Stimulated activated CD8-positive, alpha-beta memory T cell treated with anti-CD3 and anti-CD28 coated beads, Interleukin-4, amount 100 ng/mL, for 24 hours (primary cell): ENCODE data around the gene KLHL2.

Experiments used
- DNase-seq: peaks from one replicate; pipeline ENCODE4 v3.0.0-alpha.2; 2020; ENCODE audit warnings: low read depth

KLHL2 gene

DNA sequence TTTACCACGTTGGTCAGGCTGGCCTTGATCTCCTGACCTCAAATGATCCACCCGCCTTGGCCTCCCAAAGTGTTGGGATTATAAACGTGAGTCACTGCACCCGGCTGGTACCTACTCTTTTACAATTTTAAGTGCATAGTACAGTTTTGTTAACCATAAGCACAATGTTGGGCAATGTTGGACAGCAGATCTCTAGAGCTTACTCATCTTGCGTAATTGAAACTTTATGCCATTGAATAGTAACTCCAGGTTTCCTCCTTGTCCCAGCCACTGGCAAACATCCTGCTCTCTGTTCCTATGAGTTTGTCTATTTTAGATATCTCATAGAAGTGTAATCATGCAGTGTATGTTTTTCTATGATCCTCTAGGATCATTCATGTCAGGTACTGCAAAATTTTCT, 162.2 kb downstream of the KLHL2 start:
- no peak for DNase-seq

DNA sequence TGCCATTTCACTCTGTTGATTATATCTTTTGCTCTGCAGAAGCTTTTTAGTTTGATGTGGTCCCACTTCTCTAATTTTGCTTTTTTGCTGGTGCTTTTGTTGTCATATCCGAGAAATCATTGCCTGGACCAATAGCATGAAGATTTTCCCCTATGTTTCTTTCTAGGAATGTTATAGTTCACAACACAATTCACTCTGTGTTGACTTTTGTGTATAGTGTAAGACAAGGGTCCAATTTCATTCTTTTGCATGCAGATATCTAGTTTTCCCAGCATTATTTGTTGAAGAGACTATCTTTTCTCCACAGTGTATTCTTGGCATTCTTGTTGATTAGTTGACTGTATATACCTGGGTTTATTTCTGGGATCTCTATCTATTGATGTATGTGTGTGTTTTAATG, 163.2 kb downstream of the KLHL2 start:
- no peak for DNase-seq
